NCI-H1105 (cell line): ENCODE data around the gene SEMA3F.

Experiments
- DNase-seq: peaks from one replicate; lab custom pipeline; 2025; lab: John Stamatoyannopoulos, UW

The SEMA3F gene

DNA sequence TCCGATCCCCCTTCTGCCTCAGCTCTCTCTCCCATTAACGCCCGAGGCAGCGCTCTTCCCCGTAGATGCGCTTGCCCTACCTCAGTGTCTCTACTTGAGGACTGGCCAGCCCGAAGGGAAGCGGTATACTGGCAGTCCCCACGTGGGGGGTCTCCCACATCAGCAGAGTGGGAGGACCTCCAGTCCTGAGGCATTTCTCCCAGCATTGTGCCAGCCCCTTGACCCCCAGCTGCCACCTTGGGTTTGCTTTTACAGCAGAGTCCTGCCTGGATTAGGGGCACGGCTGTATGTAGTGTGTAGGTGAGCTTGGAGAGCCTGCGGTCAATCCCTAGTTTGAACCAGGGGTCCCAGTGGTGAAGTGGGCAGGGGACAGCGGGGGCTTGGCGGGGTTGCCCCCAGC lies 767 bp downstream of the SEMA3F start:
- no peak for DNase-seq

DNA sequence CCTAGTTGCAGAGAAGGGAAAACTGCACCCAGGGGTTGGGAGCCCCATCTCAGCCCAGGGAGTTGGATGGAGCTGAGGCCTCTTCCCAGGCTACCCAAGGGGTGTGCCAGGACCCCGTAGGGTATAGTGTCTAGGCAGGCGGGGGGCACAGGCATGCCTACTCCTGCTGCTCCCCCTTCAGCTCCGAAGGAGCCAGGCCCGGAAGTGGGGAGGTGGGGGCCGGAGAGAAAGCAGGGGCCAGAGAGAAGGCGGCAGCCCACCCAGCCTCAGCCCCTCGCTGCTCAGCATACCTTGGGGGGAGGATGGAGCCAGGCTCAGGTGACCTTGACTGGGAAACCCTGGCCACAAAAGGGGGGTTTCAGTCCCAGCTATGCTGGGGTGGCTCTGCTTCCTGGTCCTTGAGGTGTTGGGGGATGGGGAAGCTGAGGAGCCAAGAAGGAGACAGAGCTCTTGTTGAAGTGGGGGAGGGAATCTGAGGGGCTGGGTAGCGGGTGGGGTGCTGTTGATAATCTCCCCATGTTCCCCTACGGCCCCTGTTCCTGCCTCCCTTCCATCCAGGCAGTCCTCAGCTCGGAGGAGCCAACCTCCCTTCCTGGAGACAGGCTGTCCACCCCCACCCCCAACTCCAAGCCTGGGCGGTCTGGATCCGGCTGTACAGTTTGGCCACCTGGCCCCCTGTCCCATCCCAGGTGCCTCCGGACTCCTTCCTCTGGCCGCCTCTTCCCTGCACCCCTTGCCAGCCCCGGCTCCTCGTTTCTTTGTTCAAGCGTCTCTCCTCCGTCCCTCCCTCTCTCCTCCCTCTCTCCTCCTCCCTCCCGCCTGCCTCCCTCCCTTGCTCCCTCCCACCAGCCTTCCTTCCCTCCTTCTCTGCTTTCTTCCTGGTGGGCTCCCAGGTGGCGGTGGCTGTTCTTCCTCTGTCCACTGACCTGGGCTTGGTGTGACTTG lies 1.7 kb downstream of the SEMA3F start:
- DNase-seq = no peak

DNA sequence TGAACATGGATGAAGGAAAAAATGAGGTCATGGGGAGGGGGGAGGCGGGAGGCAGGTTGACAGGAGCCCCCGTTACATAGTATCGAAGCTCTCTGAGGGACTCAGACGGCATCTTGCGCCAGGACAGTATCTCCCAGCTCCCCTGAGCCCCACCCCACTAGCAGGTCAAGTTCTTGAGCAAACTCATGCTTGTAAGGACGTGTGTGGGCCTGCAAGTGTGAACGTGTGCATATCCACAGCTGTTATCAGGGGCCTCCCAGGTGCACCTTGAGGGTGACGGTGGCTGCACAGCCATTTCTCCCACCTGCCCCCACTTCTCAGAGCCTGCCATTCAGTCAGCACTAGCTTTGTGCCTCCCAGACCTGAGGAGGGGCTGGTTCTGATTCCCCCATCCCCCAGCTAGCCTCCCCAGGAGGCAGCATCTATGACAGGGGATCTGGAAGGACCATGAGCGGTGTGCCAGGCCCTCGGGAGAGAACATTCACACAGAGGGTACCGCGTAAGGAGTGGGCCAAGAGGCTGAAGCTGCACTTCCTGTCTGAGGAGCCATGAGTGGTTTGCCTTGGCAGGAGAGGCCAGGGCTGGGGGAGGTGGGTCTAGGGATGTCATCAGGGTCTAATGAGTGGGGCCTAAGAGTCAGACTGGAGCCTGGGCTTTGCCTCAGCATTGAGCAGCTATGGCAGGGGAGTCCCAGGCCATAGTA lies 2.9 kb downstream of the SEMA3F start:
- no peak for DNase-seq

DNA sequence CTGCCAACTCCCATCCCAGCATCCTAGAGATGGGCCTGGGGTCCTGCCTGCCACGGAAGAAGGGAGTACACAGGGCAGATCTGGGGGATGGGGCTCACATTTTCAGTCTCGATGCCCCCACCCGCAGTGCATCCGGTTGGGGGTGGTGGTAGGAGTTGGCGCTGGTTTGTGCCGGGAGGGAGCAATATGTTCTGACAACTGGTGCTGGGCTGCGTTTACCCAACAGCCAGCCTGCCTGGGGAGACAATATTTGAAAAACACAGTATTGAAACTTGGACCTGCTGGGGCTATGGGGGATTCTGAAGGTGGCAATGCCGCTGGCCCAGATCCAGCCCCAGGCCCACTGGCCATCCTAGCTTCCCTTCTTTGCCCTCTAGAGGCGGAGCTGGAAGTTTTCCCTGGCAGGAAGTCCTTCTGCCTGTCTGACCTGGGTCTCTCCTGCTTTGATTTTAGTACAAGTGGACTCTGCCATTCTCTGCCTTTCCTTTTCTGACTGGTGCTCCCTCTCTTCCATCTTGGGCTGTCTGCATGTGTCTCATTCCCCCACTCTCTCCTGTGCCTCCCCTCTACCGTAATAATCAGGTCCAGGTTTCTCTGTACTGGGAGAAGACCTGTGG lies 3.5 kb downstream of the SEMA3F start:
- DNase-seq = no peak

DNA sequence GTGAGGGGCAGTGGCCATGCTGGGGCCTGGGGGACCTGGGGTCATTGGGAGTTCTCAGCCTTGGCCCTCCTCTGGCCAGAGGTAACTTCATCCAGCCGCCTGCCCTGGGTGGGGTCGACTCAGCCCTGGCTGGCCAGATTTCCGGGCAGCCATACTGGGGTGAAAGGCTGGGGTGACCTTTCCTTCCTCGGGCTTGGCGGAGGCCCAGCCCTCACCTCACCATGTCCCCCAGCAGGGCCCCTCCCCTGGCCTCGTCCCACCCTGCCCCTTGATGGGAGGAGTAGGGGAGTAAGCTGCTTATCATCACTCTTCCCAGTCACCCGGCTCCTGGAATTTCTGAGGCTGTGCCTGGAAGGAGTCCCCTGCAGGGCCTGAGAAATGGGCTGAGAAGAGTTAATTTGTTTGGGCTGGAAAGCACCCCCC lies 5.4 kb downstream of the SEMA3F start:
- no peak for DNase-seq

DNA sequence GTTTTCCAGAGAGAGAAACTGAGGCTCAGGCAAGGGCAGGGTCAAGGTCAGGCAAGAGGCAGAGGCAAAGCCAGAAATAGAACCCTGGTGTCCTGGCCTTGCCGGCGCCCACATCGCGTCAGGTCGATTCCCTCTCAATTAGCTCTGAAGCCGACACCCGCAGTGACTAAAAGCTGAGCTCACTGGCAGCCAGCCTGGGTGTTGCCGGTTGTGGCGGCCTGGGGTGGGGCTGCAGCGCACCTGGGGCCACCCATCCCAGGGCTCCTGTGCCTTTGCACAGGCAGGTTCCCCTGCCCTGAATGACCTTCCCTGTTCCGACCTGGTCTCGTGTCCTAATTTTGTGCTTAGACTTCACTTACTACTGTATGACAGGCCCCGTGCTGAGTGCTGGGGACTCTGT lies 6.2 kb downstream of the SEMA3F start:
- no peak for DNase-seq

DNA sequence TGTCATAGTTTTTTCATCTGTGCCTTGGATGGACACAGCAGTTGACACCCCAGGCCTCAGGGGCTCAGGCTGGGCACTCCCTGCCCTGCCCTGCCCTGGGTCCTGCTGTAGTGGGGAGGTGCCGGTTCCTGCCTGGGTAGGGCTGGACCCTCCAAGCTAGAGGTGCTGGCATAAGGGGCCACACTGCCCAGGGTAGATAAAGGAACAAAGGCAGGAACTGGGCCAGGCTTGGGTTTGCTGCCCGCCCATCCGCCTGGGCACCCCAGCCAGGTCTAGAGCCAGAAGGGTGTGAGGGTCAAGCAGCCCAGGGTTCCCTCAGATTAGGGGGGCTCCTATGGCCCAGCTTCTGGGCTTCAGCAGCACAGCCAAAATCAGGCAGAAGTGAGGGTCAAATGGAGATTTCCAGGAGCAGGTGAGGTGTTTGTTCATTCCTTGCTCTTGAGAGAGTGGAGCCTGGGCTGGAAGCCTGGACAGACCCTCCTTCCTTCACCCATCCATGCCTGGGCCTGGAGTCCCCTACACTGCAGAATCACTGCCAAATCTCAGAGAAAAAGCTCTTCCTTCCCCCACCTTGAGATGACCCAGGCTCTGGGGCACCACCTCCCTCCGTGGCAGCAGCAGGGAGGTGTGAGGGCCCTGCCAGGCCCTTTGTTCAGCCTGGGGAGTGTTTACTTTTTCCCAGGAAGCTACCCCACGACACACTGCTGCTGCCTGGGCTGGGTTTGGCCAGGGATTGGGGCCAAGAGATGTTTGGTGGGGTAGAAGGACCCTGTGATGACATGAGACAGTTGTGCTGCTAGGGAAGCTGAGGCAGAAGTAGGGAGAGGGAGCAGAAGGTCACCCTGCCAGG lies 7.1 kb downstream of the SEMA3F start:
- DNase-seq = no peak

DNA sequence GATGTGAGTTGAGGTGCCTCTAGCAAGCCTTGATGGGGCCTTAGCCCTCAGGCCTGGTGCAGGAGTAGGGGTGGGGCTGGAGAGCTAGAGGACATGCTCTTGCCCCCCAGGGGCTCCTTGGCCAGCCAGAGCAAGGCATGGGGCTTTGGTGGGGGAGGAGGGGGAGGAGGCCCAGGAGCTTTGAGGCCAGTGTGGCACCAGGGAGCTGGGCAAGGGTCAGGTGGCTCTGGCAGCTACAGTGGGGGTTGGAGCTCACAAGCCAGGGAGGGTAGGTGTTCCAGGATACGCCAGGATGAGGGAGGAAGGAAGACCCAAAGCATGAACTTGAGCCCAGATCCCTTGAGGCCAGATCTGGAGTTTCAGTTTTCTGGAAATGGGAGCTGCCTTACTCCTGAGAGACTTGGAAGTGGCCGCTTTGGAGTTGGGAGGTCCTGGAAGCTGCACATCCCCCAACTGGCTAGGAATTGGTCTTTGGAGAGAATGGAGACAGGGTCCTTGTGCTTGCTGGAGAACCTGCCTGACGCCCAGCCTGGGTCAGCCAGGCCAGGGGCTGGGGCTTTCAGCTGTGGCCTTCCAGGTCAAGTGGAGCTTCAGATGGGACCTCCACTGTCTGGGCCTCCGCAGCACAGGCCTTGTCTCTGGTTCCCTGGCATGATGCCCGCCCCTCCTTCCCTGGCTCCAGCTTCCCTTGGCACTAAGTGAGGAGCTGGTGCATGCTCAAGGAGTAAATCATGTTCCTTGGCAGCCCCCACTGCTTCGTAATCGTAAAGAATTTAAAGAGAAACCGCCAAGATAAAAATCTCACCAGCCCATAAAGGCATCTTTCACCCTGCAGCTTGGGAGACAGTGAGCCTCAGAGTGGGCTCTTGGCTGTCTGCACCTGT lies 8.7 kb downstream of the SEMA3F start:
- no peak for DNase-seq

DNA sequence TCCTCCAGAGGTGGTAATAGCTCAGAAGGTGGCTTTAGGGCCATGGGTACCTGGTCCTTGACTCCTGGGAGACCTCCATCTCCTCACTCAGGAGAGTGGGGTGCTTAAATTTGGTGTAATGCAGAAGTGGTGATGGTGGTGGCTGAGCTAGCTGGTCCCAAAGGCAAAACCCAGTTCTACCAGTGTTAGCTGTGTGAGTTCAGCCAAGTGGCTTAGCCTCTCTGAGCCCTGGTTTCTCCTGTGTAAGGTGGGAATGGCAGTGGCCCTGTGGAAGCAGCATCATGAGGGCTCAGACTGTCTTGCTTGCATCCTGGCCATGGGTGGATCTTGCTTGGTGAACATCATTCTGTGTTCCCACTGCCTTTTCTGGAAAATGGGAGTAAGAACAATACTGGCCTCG lies 9.4 kb downstream of the SEMA3F start:
- no peak for DNase-seq

DNA sequence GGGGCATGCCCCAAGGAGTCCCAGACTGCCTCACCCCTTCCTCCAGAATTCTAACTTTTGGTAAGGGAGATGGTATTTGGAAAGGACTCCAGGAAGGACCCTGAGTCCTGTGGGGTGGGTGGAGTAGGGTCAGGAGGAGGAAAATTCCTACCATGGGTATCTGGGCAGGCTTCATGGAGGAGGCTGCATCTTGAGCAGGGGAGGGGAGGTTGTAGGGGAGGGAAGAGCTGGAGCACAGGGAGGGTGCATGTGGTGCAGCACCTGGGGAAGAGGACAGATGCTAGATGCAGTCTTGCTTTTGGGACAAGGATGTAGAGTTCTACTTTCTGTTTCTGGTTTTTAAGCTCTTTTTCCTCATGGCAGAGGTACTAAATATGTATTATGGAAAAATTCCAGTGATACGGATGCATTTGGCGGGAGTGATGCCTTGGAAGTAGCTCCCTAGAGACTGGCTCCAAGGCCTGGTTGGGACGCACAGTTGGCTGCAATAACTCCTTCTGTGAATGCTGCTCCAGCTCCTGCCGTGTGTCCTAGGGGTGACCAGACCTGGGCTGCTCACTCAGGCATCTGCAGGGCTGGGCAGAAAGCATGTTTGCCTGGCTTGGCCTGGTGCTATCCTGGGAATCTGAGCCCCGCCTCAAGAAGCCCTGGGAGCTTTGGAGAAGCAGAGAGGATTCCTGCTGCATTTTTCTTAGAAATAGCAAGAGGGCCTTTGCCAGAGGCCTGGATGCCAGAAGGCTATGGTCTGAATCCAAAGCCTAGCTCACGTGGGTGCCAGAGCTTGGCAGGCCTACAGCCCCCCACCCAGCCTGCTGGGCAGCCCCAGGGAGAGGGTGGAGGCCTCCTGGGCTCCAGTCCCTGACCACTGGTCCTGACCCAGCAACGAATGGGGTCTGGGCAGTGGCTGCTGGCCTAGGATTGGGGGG lies 10.1 kb downstream of the SEMA3F start:
- no peak for DNase-seq

DNA sequence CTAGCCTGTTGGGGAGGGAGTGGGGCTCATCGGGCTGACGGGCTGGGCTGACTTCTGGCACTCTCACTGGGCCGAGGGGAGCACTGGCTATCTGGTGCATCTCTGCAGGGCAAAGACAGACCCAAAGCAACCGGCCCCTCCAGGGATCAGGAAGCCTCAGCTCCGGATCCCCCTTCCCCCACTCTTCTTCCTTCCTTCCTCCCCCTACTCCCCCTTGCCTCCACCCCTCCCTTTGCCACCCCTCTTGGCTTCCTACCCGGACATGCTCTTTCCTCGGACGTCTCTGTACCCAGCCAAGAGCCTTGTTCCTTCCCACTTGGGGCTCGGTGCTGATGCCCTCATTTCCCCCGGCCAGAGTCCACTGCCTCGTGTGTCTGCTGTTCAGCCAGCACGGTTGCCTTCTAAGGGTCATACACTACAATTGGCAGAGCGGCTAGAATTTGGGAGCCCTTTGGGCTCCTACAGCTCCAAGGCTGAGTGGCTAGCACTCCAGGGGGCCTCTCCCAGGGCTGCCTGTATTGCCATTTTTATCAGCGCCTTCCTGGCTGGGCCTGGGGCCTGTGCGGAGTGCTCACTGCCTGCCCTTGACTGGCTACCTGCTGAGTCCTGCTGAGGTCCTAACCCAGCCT lies 10.9 kb downstream of the SEMA3F start:
- DNase-seq = no peak

DNA sequence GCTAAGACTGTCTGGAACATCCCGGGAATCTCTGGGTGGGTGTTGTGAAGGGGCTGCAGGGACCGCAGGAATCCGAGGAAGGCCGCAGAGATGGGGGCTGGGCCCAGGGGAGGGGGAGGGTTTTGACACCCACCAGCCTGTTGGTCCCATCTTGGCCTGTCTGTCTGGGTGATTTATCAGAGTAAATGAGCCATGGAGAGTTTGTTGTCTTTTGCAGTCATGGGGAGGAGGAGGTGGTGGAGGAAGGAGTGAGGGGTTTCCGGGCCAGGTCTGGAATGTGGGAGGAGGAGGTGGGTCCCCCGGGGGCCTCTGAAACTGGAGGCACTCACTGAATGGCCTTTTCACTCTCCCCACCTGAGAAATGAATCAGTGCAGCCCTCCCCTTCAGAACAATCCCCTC lies 11.5 kb downstream of the SEMA3F start:
- no peak for DNase-seq

DNA sequence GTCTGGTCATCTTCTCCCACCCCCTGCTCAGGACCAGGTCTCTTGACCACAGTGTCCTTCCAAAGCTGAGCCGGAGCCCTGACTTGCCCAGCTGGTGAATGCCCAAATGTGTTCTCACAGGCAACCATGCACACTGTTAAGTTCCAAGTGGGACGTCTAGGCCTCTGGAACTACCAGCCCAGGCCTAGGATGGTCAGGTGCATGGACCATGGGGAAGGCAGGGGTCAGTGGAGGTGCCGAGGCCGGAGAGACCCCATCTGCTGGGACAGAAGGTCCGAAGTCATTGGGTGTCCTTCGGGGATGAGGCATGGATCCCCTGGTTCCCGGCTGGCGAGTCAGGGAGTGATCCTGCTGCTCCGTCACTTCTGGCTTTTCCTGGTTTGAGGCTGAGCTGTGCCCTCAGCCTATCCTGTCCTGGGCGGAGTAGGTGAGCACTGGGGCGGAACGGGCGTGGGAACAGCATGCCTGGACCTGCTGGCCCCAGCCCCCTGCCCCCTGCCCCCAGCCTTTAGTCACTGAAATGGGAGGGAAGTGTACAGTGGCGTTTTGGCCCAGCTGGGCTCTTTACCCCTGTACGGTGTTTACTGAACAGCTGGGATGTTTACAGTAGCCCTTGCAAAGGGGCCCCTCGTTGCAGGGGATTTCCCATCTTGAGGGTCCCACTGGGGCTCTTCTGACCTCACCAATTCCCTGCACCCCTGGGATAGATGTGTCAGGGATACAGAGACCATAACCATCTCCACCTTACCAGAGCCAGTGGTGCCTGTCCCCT lies 12.1 kb downstream of the SEMA3F start:
- no peak for DNase-seq

DNA sequence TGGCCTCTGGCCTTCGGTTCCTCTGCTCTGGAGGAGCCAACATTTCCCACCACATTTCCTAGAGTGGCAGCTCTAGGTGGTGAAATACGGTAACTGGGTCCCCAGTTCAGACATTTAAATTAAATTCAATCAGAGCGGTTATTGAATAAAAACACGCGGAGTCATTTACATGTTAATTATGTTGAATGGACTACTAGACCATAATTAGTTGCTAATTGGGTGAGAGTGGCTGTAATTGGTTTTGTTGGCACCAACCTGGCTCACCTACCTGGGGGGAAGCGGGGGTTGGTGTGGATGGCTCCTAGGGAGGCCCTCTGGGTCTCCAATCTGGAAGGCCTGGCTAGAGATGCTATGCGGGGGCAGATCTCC lies 12.7 kb downstream of the SEMA3F start:
- no peak for DNase-seq

DNA sequence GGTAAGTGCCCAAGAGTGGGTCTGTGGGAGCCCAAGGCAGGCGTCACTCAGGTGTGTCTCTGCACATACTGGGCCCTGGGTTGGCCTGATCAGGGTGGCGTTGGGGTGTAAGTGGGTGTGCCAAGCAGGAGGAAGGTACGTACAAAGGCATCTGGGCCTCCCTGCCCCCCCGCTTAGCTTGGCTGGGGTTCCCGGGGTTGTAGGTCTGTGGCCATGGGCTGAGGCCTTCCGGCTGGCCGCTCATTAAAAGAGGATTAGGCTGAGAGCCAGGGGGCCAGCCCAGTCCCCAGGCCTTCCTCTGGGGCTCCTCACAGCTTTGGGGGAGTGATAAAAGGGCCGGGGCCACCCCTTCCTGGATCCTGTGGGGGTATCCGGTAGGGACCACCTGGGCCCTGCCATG lies 13.3 kb downstream of the SEMA3F start:
- DNase-seq = no peak

DNA sequence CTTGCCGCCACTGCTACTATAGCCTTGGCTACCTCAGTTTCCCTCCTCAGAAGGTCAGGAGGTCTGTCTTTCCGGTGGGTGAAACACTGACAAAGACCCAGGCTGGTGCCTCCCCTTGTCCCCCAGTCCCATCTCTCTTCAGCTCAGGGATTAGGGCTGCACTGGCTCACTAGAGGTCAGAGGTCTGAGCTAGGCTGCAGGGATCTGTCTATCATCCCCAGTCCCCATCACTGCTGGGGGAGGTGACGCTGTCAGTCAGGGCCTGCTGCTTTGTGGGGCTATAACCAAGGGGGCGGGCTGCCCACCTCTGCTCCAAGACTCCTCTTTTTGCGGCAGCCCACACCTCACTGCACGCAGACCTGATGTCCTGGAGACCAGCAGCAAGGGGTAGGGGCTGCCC lies 13.7 kb downstream of the SEMA3F start:
- no peak for DNase-seq

DNA sequence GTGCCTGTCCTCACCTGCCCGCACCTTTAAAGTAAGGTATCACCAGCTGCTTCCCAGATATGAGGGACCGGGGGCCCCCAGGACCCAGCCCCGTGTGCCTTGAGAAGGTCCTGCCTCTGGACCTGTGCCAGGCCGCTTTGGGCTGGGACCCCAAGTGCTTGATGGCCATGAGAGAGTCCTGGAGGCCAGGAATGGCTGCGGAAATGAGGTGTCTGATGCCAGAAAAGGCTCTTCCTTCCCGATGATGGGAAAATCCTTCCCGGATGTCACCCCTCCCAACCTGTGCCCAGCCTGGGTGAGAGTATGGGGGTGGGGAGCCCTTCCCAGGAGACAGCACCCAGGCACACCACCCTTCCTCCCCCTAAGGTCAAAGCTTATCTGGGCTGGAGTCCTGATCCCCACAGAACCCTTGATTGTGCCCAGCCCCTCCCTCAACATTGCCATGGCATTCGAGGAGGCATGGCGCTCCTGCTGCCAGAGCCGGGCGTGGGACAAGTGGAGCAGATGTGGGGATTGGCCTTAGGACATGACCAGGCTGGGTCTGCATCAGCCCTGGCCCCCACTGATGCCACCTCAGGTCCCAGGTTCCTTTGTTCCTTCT lies 14.2 kb downstream of the SEMA3F start:
- no peak for DNase-seq

DNA sequence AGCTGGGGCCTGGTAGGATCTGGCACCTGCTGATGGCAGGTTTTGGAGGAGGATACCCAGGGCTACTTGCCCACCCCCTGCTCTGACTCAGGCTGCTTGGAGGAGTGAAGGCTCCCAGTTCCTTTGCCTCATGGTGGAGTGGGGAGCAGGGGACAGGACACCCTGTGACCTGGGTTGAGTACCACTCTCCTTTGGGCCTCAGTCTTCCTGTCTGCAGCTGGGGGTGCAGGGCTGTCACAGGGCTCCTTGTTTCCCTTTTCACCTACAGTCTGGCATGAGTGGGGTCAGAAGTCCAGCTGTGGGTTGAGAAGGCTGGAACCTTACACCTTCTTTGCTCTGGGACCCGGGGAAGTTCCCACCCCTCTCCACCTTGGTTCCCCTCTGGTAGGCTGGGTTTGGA lies 14.7 kb downstream of the SEMA3F start:
- no peak for DNase-seq
